NCI-H1105 treated with DMSO at 0.1 percent for 48 hours (cell line): ENCODE data around the gene SLC25A36.
A peak's percentile ranks its signal among the peaks of the same experiment; 100 is the strongest.
"Not testable (repeated sequence)": the region's sequence is repeated elsewhere in the genome, so short reads cannot be mapped to it uniquely, and the experiment has no call there.

ENCODE experiments used
- DNase-seq: peaks from one replicate; lab custom pipeline; 2025; lab: John Stamatoyannopoulos, UW

Gene SLC25A36

GRCh38 chr3:140931801-140932200 lies 9.8 kb upstream of the SLC25A36 start:
- no peak for DNase-seq

GRCh38 chr3:140933109-140933508 lies 8.5 kb upstream of the SLC25A36 start:
- no peak for DNase-seq

- no peak for DNase-seq
Measured at GRCh38 chr3:140933552-140933951, 8.1 kb upstream of the SLC25A36 start.

GRCh38 chr3:140939305-140939704 lies 2.3 kb upstream of the SLC25A36 start:
- DNase-seq: not testable (repeated sequence)

- DNase-seq: no peak
Measured at GRCh38 chr3:140941090-140941433, 574 bp upstream of the SLC25A36 start.

GRCh38 chr3:140942221-140943104 lies 827 bp downstream of the SLC25A36 start:
- peak; percentile 58 for DNase-seq

- no peak for DNase-seq
Measured at GRCh38 chr3:140943781-140944552, 2.3 kb downstream of the SLC25A36 start.

- DNase-seq: no peak
Measured at GRCh38 chr3:140948460-140949249, 7.0 kb downstream of the SLC25A36 start.

GRCh38 chr3:140950144-140950543 lies 8.5 kb downstream of the SLC25A36 start:
- DNase-seq: no peak

- no peak for DNase-seq
Measured at GRCh38 chr3:140950863-140951262, 9.2 kb downstream of the SLC25A36 start.

GRCh38 chr3:140951750-140952149 lies 10.1 kb downstream of the SLC25A36 start:
- not testable (repeated sequence) for DNase-seq

GRCh38 chr3:140953028-140953960 lies 11.7 kb downstream of the SLC25A36 start:
- no peak for DNase-seq

- DNase-seq: no peak
Measured at GRCh38 chr3:140954576-140954975, 12.9 kb downstream of the SLC25A36 start.

GRCh38 chr3:140955645-140956044 lies 14.0 kb downstream of the SLC25A36 start:
- DNase-seq: no peak

GRCh38 chr3:140956058-140956835 lies 14.6 kb downstream of the SLC25A36 start:
- no peak for DNase-seq

- peak; percentile 43 for DNase-seq
Measured at GRCh38 chr3:140972833-140973232, 31.2 kb downstream of the SLC25A36 start.

GRCh38 chr3:140974900-140975299 lies 33.3 kb downstream of the SLC25A36 start:
- DNase-seq: no peak

- no peak for DNase-seq
Measured at GRCh38 chr3:140980663-140981062, 39.0 kb downstream of the SLC25A36 start.

- DNase-seq: not testable (repeated sequence)
Measured at GRCh38 chr3:140987792-140988191, 46.2 kb downstream of the SLC25A36 start.

- no peak for DNase-seq
Measured at GRCh38 chr3:140994316-140994715, 52.7 kb downstream of the SLC25A36 start.
